PC-3 (cell line): Measurements from ENCODE around the gene CYTH1. TPM values are rescaled to one million over a fixed set of nuclear protein-coding genes. Genes with fewer than 3 reads are reported as not detected.

Experiments
- ATAC-seq: fragments of 200-7000 bp; cut with Tn5 transposase; 2 replicates; pipeline ENCODE4 v1.9.1; 2020; ENCODE audit warnings: mild to moderate bottlenecking, moderate library complexity
- BruUV-seq: library from RNA; stranded (reverse); fragments of 400-500 nt; replicated peaks from 2 replicates; lab custom pipeline; 2021; lab: Mats Ljungman, UMichigan
- CTCF ChIA-PET: fragments of 300-600 bp; sonication (Branson Sonifier 250); formaldehyde crosslinking; loops from one replicate; lab custom pipeline; 2022; ENCODE audit warnings: antibody characterized with exemption; lab: Charles Lee
- POLR2A ChIA-PET: fragments of 300-600 bp; sonication (Branson Sonifier 250); formaldehyde crosslinking; loops from one replicate; lab custom pipeline; 2022; ENCODE audit warnings: antibody characterized with exemption; ENCODE audit not compliant: unreplicated experiment; lab: Charles Lee
- DNase-seq: peaks from one replicate; pipeline ENCODE4 v3.0.0-alpha.2; 2015
- H2AFZ ChIP-seq: fragments of 300-600 bp; sonication (generic); 2 replicates; pipeline ENCODE4 v1.6.0; 2016; ENCODE audit warnings: antibody characterized with exemption, low read length
- H3F3A ChIP-seq: fragments of 300-600 bp; sonication (generic); one replicate; pipeline ENCODE4 v1.6.0; 2017; ENCODE audit warnings: antibody characterized with exemption, low read length, control low read depth, mild to moderate bottlenecking; ENCODE audit not compliant: unreplicated experiment
- H3K27ac ChIP-seq: fragments of 300-600 bp; sonication (generic); 2 replicates; pipeline ENCODE4 v1.5.1; 2016; ENCODE audit warnings: mild to moderate bottlenecking, low read length
- H3K27me3 ChIP-seq: fragments of 300-600 bp; sonication (generic); 2 replicates; pipeline ENCODE4 v1.6.1; 2016; ENCODE audit warnings: low read length, mixed read lengths
- H3K36me3 ChIP-seq: fragments of 300-600 bp; sonication (generic); 2 replicates; pipeline ENCODE4 v1.6.1; 2016; ENCODE audit warnings: low read depth, mixed run types, low read length, mixed read lengths
- H3K4me1 ChIP-seq: fragments of 300-600 bp; sonication (generic); 2 replicates; pipeline ENCODE4 v1.5.1; 2016; ENCODE audit warnings: low read length; ENCODE audit not compliant: insufficient read depth
- H3K4me2 ChIP-seq: fragments of 300-600 bp; sonication (generic); 2 replicates; pipeline ENCODE4 v1.6.0; 2016; ENCODE audit warnings: low read length
- H3K4me3 ChIP-seq: fragments of 300-600 bp; sonication (generic); 2 replicates; pipeline ENCODE4 v1.5.1; 2016; ENCODE audit warnings: mild to moderate bottlenecking, low read length, mixed read lengths
- H3K79me2 ChIP-seq: fragments of 300-600 bp; sonication (generic); 2 replicates; pipeline ENCODE4 v1.6.1; 2017; ENCODE audit warnings: low read length, mixed read lengths
- H3K9ac ChIP-seq: fragments of 300-600 bp; sonication (generic); 2 replicates; pipeline ENCODE4 v1.6.0; 2016; ENCODE audit warnings: mild to moderate bottlenecking, low read length
- H3K9me2 ChIP-seq: fragments of 300-600 bp; sonication (generic); replicated peaks from 2 replicates; pipeline ENCODE4 v1.6.1; 2016; ENCODE audit warnings: mixed run types, low read length, mixed read lengths
- H3K9me3 ChIP-seq: fragments of 300-600 bp; sonication (generic); 2 replicates; pipeline ENCODE4 v1.6.1; 2016; ENCODE audit warnings: low read length, mixed read lengths
- H4K20me1 ChIP-seq: fragments of 300-600 bp; sonication (generic); 2 replicates; pipeline ENCODE4 v1.6.1; 2016; ENCODE audit warnings: low read length, mixed read lengths
- EZH2 ChIP-seq: fragments of 300-600 bp; sonication (generic); IDR thresholded peaks from one replicate; pipeline ENCODE4 v1.6.1; 2017; ENCODE audit warnings: antibody characterized with exemption, mild to moderate bottlenecking, low read length; ENCODE audit not compliant: unreplicated experiment
- EZH2phosphoT487 ChIP-seq: fragments of 300-600 bp; sonication (generic); IDR thresholded peaks from 2 replicates; pipeline ENCODE4 v1.6.1; 2018; ENCODE audit warnings: mild to moderate bottlenecking, antibody characterized with exemption, low read length, borderline replicate concordance
- intact Hi-C: fragments of 100-400 bp; cut with micrococcal nuclease; formaldehyde crosslinking; loops from 2 replicates; pipeline ENCODE4 v1.9.0; 2023
- total RNA-seq: library from RNA; depleted of rRNA; stranded (reverse); fragments of >200 nt; gene quantifications from 2 replicates; pipeline ENCODE4 v1.2.3, GENCODE V29; 2014
- TF ChIP-seq, protein P1 (sequence below): fragments of 300-600 bp; sonication (generic); conservative IDR thresholded peaks from 2 replicates; pipeline ENCODE4 v1.5.1; 2017; ENCODE audit warnings: antibody characterized with exemption, low read depth, mild to moderate bottlenecking, low read length

CYTH1 gene
- total RNA-seq, 1 experiment from 2014 or later, result 29.7 TPM

DNA sequence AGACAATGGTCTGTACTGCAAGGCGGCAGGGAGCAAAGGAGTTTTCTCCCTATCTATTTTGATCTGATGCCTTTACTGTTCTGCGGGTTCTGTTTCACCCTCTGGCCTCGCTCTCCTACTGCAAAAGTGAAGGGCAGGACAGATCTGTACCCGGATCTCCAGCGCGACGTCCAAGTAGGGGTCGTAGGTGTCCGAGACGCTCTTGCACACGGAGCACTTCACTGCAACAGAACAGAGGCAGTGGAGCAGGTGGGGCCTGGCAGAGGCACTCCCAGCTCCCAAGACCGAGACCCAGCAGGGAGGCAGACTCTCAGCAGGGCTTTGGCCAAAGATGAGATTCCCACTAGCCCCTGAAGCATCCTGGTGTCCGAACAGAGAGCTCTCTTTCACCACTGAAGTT is 38.8 kb upstream of the CYTH1 start:
- H3K9ac ChIP-seq, result no peak overlapping the region
- H3K79me2 ChIP-seq, result peaks cover 11% of the 10 kb centered on the region; the same call in 1 of the 2 replicates
- H3K4me3 ChIP-seq, result no peak overlapping the region
- no peak overlapping the region for H2AFZ ChIP-seq
- ChIA-PET POLR2A (no interaction called here), CTCF (no interaction called here)
- H3K9me3 ChIP-seq, result no peaks in the 10 kb centered on the region
- no peak overlapping the region for H3K27ac ChIP-seq
- no peaks in the 10 kb centered on the region for H3K9me2 ChIP-seq
- H3K4me1 ChIP-seq, result no peaks in the 10 kb centered on the region
- H4K20me1 ChIP-seq, result peaks cover 23% of the 10 kb centered on the region
- H3K27me3 ChIP-seq, result no peaks in the 10 kb centered on the region
- no TSS peak for BruUV-seq
- DNase-seq (no peak), ATAC-seq (no peak)
- H3K36me3 ChIP-seq, result peaks cover 92% of the 10 kb centered on the region
- intact Hi-C loops, result no loop called here
- TF ChIP-seq, protein P1, sequence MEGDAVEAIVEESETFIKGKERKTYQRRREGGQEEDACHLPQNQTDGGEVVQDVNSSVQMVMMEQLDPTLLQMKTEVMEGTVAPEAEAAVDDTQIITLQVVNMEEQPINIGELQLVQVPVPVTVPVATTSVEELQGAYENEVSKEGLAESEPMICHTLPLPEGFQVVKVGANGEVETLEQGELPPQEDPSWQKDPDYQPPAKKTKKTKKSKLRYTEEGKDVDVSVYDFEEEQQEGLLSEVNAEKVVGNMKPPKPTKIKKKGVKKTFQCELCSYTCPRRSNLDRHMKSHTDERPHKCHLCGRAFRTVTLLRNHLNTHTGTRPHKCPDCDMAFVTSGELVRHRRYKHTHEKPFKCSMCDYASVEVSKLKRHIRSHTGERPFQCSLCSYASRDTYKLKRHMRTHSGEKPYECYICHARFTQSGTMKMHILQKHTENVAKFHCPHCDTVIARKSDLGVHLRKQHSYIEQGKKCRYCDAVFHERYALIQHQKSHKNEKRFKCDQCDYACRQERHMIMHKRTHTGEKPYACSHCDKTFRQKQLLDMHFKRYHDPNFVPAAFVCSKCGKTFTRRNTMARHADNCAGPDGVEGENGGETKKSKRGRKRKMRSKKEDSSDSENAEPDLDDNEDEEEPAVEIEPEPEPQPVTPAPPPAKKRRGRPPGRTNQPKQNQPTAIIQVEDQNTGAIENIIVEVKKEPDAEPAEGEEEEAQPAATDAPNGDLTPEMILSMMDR, result no peak
- no peak for TF ChIP-seq EZH2
- TF ChIP-seq EZH2phosphoT487, result no peak
- no peak overlapping the region for H3K4me2 ChIP-seq
- H3F3A ChIP-seq, result no peaks in the 10 kb centered on the region

DNA sequence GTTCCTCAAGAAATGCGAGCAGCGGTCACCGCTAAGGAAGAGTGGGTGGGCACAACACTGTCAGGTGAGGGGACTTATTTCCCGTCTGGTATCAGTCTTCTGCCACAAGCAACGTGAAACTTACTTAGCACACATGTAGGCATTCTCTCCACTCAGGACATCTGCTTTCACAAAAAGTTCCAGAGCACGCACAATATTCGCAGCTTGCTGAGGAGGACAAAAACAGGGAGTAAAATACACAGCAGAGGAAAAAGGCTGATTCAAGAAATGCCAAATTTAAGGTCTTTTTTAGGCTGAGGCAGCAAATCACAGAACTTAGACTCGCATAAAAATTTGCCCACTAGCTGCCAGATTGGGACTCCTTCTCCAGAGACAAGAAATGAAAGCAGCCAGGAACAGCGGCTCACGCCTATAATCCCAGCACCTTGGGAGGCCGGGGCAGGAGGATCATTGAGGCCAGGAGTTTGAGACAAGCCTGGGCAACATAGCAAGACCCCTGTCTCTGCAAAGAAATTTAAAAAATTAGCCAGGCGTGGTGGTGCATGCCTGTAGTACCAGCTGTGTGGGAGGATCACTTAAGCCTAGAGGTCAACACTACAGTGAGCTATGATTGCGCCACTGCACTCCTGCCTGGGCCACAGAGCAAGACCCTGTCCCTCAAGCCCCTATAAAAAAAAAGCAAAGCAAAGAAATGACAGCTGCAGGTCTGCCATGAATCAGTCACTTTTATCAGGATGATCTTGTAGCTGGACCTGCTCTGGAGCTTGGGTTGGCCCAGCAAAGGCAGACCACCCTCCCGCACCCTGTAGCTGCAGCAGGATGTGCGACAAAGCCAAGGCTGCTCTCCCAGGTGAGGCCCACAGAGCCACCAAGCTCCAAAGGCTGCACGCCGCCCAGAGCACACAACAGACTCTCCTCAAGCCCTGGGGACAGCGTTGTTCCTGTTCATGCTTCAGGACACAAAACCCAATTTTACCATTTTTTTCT is 38.0 kb upstream of the CYTH1 start:
- ATAC-seq (no peak), DNase-seq (no peak)
- peaks cover 23% of the 10 kb centered on the region; the same call in 1 of the 2 replicates for H4K20me1 ChIP-seq
- peaks cover 92% of the 10 kb centered on the region for H3K36me3 ChIP-seq
- no peak overlapping the region for H2AFZ ChIP-seq
- no TSS peak for BruUV-seq
- H3K9ac ChIP-seq, result no peak overlapping the region
- no peak overlapping the region for H3K4me2 ChIP-seq
- TF ChIP-seq EZH2 (no peak), EZH2phosphoT487 (no peak)
- TF ChIP-seq, protein P1, result no peak
- ChIA-PET CTCF (no interaction called here), POLR2A (no interaction called here)
- no peaks in the 10 kb centered on the region for H3F3A ChIP-seq
- intact Hi-C loops, result no loop called here
- no peaks in the 10 kb centered on the region for H3K9me2 ChIP-seq
- H3K4me1 ChIP-seq, result no peaks in the 10 kb centered on the region
- H3K79me2 ChIP-seq, result 0 out of 2 replicates have a peak, but pooled peaks cover 11% of the 10 kb centered on the region
- no peaks in the 10 kb centered on the region for H3K9me3 ChIP-seq
- no peak overlapping the region for H3K27ac ChIP-seq
- no peaks in the 10 kb centered on the region for H3K27me3 ChIP-seq
- no peak overlapping the region for H3K4me3 ChIP-seq

DNA sequence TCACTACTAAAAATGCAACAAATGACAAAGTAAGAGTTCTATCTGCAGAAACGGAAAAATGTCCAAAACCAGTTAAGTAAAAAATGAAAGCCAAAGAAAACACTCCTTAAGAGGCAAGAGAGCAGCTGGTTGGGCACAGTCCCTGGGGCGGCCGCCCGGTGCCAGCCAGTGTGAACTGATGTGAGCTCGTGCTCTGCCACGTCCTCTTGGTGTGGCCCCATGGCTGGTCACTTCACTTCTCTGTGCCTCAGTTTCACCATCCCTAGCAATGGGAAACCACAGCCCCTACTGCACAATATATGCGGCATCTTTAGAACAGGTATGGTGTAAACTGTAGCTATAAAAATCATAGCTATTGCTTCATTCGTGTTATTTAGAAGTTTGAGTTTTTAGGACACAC is 37.3 kb upstream of the CYTH1 start:
- Histone ChIP-seq H2AFZ (no peak overlapping the region), H3K4me3 (no peak overlapping the region), H3K36me3 (peaks cover 89% of the 10 kb centered on the region), H3F3A (no peaks in the 10 kb centered on the region), H3K9ac (no peak overlapping the region), H3K27me3 (no peaks in the 10 kb centered on the region), H3K4me1 (no peaks in the 10 kb centered on the region), H3K79me2 (0 out of 2 replicates have a peak, but pooled peaks cover 11% of the 10 kb centered on the region), H3K4me2 (no peak overlapping the region), H4K20me1 (peaks cover 23% of the 10 kb centered on the region; the same call in 1 of the 2 replicates), H3K27ac (no peak overlapping the region), H3K9me3 (no peaks in the 10 kb centered on the region), H3K9me2 (no peaks in the 10 kb centered on the region)
- intact Hi-C loops, result no loop called here
- CTCF ChIA-PET, result no interaction called here
- POLR2A ChIA-PET, result no interaction called here
- no peak for ATAC-seq
- no TSS peak for BruUV-seq
- no peak for DNase-seq
- TF ChIP-seq, protein P1, result no peak
- TF ChIP-seq EZH2 (no peak), EZH2phosphoT487 (no peak)
